H9 (cell line): ENCODE data around the gene THSD4. TPM values are rescaled to one million over a fixed set of nuclear protein-coding genes. Genes with fewer than 3 reads are reported as not detected.

Experiments used
- DNase-seq: peaks from one replicate; pipeline ENCODE4 v3.0.0-alpha.2; 2017
- H2AFZ ChIP-seq: one replicate; pipeline ENCODE4 v1.6.1; 2013; ENCODE audit warnings: mild to moderate bottlenecking, low read length, control low read depth, moderate library complexity
- H2AK5ac ChIP-seq: 2 replicates; pipeline ENCODE4 v1.6.1; 2013; ENCODE audit warnings: low read length, control low read depth, mixed read lengths; ENCODE audit not compliant: insufficient read length
- H2BK120ac ChIP-seq: one replicate; pipeline ENCODE4 v1.6.1; 2013; ENCODE audit warnings: low read depth, mild to moderate bottlenecking, low read length, control low read depth, inconsistent platforms; ENCODE audit not compliant: poor library complexity, severe bottlenecking
- H2BK12ac ChIP-seq: 2 replicates; pipeline ENCODE4 v1.6.1; 2013; ENCODE audit warnings: low read length, control low read depth, mixed read lengths, low read depth; ENCODE audit not compliant: insufficient read length
- H2BK15ac ChIP-seq: 2 replicates; pipeline ENCODE4 v1.6.1; 2013; ENCODE audit warnings: low read depth, low read length, control low read depth
- H2BK20ac ChIP-seq: one replicate; pipeline ENCODE4 v1.6.1; 2013; ENCODE audit warnings: low read depth, mild to moderate bottlenecking, low read length, control low read depth, inconsistent platforms; ENCODE audit not compliant: poor library complexity, severe bottlenecking
- H2BK5ac ChIP-seq: 2 replicates; pipeline ENCODE4 v1.6.1; 2013; ENCODE audit warnings: low read length, control low read depth, mixed read lengths; ENCODE audit not compliant: insufficient read length
- H3K14ac ChIP-seq: 2 replicates; pipeline ENCODE4 v1.6.1; 2013; ENCODE audit warnings: low read length, control low read depth; ENCODE audit not compliant: insufficient read depth
- H3K18ac ChIP-seq: 2 replicates; pipeline ENCODE4 v1.6.1; 2013; ENCODE audit warnings: low read depth, mild to moderate bottlenecking, mixed read lengths, low read length, control low read depth; ENCODE audit not compliant: insufficient read length
- H3K23ac ChIP-seq: 2 replicates; pipeline ENCODE4 v1.6.1; 2013; ENCODE audit warnings: low read length, control low read depth, mixed read lengths, low read depth; ENCODE audit not compliant: insufficient read length
- H3K23me2 ChIP-seq: 2 replicates; pipeline ENCODE4 v1.6.1; 2013; ENCODE audit warnings: low read depth, mild to moderate bottlenecking, mixed read lengths, low read length, control low read depth; ENCODE audit not compliant: insufficient read length, poor library complexity, severe bottlenecking
- H3K27ac ChIP-seq: 2 replicates; pipeline ENCODE4 v1.5.1; 2013; ENCODE audit warnings: low read length, control low read depth, mixed read lengths, low read depth; ENCODE audit not compliant: insufficient read length
- H3K27me3 ChIP-seq: 2 replicates; pipeline ENCODE4 v1.6.1; 2013; ENCODE audit warnings: low read length, control low read depth, inconsistent platforms; ENCODE audit not compliant: insufficient read depth
- H3K4ac ChIP-seq: 2 replicates; pipeline ENCODE4 v1.6.1; 2013; ENCODE audit warnings: low read depth, mild to moderate bottlenecking, control low read depth, inconsistent platforms, low read length, moderate library complexity
- H3K4me1 ChIP-seq: 2 replicates; pipeline ENCODE4 v1.6.1; 2013; ENCODE audit warnings: low read length, control low read depth, inconsistent platforms; ENCODE audit not compliant: insufficient read depth
- H3K4me2 ChIP-seq: 2 replicates; pipeline ENCODE4 v1.6.1; 2013; ENCODE audit warnings: low read length, control low read depth, mixed read lengths; ENCODE audit not compliant: insufficient read length, insufficient read depth
- H3K56ac ChIP-seq: 2 replicates; pipeline ENCODE4 v1.6.1; 2013; ENCODE audit warnings: low read depth, mild to moderate bottlenecking, mixed read lengths, low read length, control low read depth; ENCODE audit not compliant: insufficient read length
- H3K79me1 ChIP-seq: 2 replicates; pipeline ENCODE4 v1.6.1; 2013; ENCODE audit warnings: low read depth, mild to moderate bottlenecking, moderate library complexity, low read length, control low read depth, inconsistent platforms; ENCODE audit not compliant: insufficient read depth, poor library complexity, severe bottlenecking
- H3K79me2 ChIP-seq: 2 replicates; pipeline ENCODE4 v1.6.1; 2013; ENCODE audit warnings: low read length, control low read depth, inconsistent platforms; ENCODE audit not compliant: insufficient read depth
- H3K9ac ChIP-seq: 2 replicates; pipeline ENCODE4 v1.6.1; 2013; ENCODE audit warnings: low read length, control low read depth, mixed read lengths; ENCODE audit not compliant: insufficient read length; ENCODE audit errors: extremely low read depth
- H3K9me3 ChIP-seq: one replicate; pipeline ENCODE4 v1.6.1; 2013; ENCODE audit warnings: low read depth, low read length, inconsistent platforms; ENCODE audit not compliant: control insufficient read depth
- H3T11ph ChIP-seq: one replicate; pipeline ENCODE4 v1.6.1; 2013; ENCODE audit warnings: mild to moderate bottlenecking, low read length, control low read depth, inconsistent platforms
- H4K20me1 ChIP-seq: one replicate; pipeline ENCODE4 v1.6.1; 2013; ENCODE audit not compliant: control insufficient read depth, insufficient read length, insufficient read depth
- H4K5ac ChIP-seq: 2 replicates; pipeline ENCODE4 v1.6.1; 2013; ENCODE audit warnings: low read depth, mild to moderate bottlenecking, mixed read lengths, low read length, control low read depth; ENCODE audit not compliant: insufficient read length
- H4K8ac ChIP-seq: replicated peaks from 2 replicates; pipeline ENCODE4 v1.6.1; 2013; ENCODE audit warnings: low read length, control low read depth, mixed read lengths, low read depth; ENCODE audit not compliant: insufficient read length
- H4K91ac ChIP-seq: 2 replicates; pipeline ENCODE4 v1.6.1; 2013; ENCODE audit warnings: low read depth, mild to moderate bottlenecking, moderate library complexity, mixed read lengths, low read length, control low read depth; ENCODE audit not compliant: insufficient read length
- H3K27ac Mint-ChIP-seq, 3 experiments: 2 replicates in 2 of 3; 3 replicates in 1 of 3; pipeline ENCODE4 v1.8.0; 2020 to 2021; ENCODE audit warnings: mixed read lengths in 3 of 3, mild to moderate bottlenecking in 1 of 3, moderate library complexity in 1 of 3
- H3K27me3 Mint-ChIP-seq: 2 replicates; pipeline ENCODE4 v1.8.0; 2021; ENCODE audit warnings: low read depth, mild to moderate bottlenecking, moderate library complexity, mixed read lengths
- H3K36me3 Mint-ChIP-seq, 3 experiments: 2 replicates in 2 of 3; 3 replicates in 1 of 3; pipeline ENCODE4 v1.8.0; 2020 to 2021; ENCODE audit warnings: low read depth in 3 of 3, mixed read lengths in 3 of 3; ENCODE audit not compliant: insufficient read depth in 1 of 3
- H3K4me1 Mint-ChIP-seq, 2 experiments: 2 replicates each; pipeline ENCODE4 v1.8.0; 2020; ENCODE audit warnings: mixed read lengths in 2 of 2
- H3K4me3 Mint-ChIP-seq, 2 experiments: 2 replicates in 1 of 2; 3 replicates in 1 of 2; pipeline ENCODE4 v1.8.0; 2020 to 2021; ENCODE audit warnings: mild to moderate bottlenecking in 2 of 2, mixed read lengths in 2 of 2, moderate library complexity in 1 of 2
- H3K9me3 Mint-ChIP-seq, 2 experiments: 2 replicates in 1 of 2; 3 replicates in 1 of 2; pipeline ENCODE4 v1.8.0; 2020; ENCODE audit warnings: mild to moderate bottlenecking in 2 of 2, mixed read lengths in 2 of 2, moderate library complexity in 1 of 2
- WGBS: extraction: QIAGEN DNeasy Blood & Tissue Kit; methylation state at CpG from one replicate; pipeline ENCODE4 v1.1.7; 2013; ENCODE audit warnings: missing lambda C conversion rate, low lambda C conversion rate, mixed read lengths; ENCODE audit not compliant: insufficient read length; ENCODE audit errors: extremely low coverage; 5-methylcytosine and 5-hydroxymethylcytosine counted together
- total RNA-seq: library from RNA; stranded (reverse); gene quantifications from 2 replicates; pipeline ENCODE4 v1.2.1, GENCODE V29; 2021
- TF ChIP-seq, protein P1 (sequence below): fragments of 200-600 bp; sonication (generic); conservative IDR thresholded peaks from 3 replicates; pipeline ENCODE4 v1.8.0; 2021; ENCODE audit warnings: antibody characterized with exemption, mild to moderate bottlenecking

Gene THSD4
- total RNA-seq, 1 experiment from 2014 or later: 5.5 TPM

DNA sequence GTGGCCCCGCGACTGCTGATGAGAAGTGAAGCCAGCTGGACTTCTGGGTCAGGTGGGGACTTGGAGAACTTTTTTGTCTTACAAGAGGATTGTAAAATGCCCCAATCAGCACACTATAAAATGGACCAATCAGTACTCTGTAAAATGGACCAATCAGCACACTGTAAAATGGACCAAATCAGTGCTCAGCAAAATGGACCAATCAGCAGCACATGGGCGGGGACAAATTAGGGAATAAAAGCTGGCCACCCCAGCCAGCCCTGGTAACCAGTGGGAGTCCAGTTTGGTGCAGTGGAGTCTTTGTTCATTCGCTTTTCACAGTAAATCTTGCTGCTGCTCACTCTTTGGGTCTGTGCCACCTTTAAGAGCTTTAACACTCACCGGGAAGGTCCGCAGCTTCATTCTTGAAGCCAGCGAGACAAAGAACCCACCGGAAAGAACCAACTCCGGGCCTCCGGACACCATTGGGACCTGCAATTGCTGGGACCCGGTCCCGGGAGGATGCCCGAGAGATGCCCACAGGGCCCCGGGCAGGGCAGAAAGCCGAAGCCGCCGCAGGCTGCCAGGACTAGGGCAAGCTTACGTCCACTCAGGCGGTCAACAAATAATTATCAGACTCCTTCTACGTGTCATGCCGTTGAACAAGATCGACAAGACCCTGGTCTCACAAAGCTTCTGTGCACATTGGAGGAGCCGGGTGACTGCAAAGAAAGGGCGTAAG, 686.8 kb downstream of the THSD4 start:
- no peak overlapping the region for H2BK12ac ChIP-seq
- Mint-ChIP-seq H3K4me1 (peaks cover 26 to 40% of the 10 kb centered on the region in 2 experiments), H3K27me3 (no peaks in the 10 kb centered on the region; the same call in none of the 2 replicates), H3K36me3 (peaks cover 4 to 11% (median 6%) of the 10 kb centered on the region in 3 experiments; a peak in 4 of 7 replicates), H3K9me3 (peaks cover 2 to 11% of the 10 kb centered on the region in 2 experiments; a peak in 4 of 5 replicates), H3K4me3 (no peak overlapping the region), H3K27ac (no peak overlapping the region)
- no peak overlapping the region for H4K8ac ChIP-seq
- no peak overlapping the region for H4K5ac ChIP-seq
- H3K18ac ChIP-seq: no peak overlapping the region
- peaks cover 4% of the 10 kb centered on the region; the same call in 1 of the 2 replicates for H3K4me1 ChIP-seq
- no peak overlapping the region for H3T11ph ChIP-seq
- no peaks in the 10 kb centered on the region for H3K9me3 ChIP-seq
- no peak overlapping the region for H3K56ac ChIP-seq
- no peak overlapping the region for H3K14ac ChIP-seq
- no peak overlapping the region for H3K4ac ChIP-seq
- H3K79me1 ChIP-seq: no peaks in the 10 kb centered on the region
- no peaks in the 10 kb centered on the region for H4K20me1 ChIP-seq
- no peak overlapping the region for H3K4me2 ChIP-seq
- H2BK120ac ChIP-seq: no peak overlapping the region
- no peaks in the 10 kb centered on the region for H3K79me2 ChIP-seq
- H3K23me2 ChIP-seq: no peaks in the 10 kb centered on the region
- no peak overlapping the region for H2BK5ac ChIP-seq
- no peak overlapping the region for H2AK5ac ChIP-seq
- no peaks in the 10 kb centered on the region for H3K27me3 ChIP-seq
- no CpG with 5 or more reads among the region's 24 CpGs for WGBS
- no peak overlapping the region for H2BK15ac ChIP-seq
- no peak overlapping the region for H4K91ac ChIP-seq
- TF ChIP-seq, protein P1, sequence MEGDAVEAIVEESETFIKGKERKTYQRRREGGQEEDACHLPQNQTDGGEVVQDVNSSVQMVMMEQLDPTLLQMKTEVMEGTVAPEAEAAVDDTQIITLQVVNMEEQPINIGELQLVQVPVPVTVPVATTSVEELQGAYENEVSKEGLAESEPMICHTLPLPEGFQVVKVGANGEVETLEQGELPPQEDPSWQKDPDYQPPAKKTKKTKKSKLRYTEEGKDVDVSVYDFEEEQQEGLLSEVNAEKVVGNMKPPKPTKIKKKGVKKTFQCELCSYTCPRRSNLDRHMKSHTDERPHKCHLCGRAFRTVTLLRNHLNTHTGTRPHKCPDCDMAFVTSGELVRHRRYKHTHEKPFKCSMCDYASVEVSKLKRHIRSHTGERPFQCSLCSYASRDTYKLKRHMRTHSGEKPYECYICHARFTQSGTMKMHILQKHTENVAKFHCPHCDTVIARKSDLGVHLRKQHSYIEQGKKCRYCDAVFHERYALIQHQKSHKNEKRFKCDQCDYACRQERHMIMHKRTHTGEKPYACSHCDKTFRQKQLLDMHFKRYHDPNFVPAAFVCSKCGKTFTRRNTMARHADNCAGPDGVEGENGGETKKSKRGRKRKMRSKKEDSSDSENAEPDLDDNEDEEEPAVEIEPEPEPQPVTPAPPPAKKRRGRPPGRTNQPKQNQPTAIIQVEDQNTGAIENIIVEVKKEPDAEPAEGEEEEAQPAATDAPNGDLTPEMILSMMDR: no peak
- no peak for DNase-seq
- H3K27ac ChIP-seq: no peak overlapping the region
- H2AFZ ChIP-seq: no peak overlapping the region
- H2BK20ac ChIP-seq: no peak overlapping the region
- H3K9ac ChIP-seq: no peak overlapping the region
- no peak overlapping the region for H3K23ac ChIP-seq
